SK-N-SH (cell line): Measurements from ENCODE around the gene STRADA.

ENCODE experiments used
- CTCF ChIP-seq: fragments of 200-600 bp; sonication (generic); IDR thresholded peaks from 2 replicates; pipeline ENCODE4 v1.6.1; 2017; ENCODE audit warnings: antibody characterized with exemption, mild to moderate bottlenecking, moderate library complexity
- ELF1 ChIP-seq: IDR thresholded peaks from 2 replicates; pipeline ENCODE4 v1.4.0; 2012
- FOSL2 ChIP-seq: IDR thresholded peaks from 2 replicates; pipeline ENCODE4 v1.4.0; 2012; ENCODE audit warnings: low read depth, mild to moderate bottlenecking, moderate library complexity, borderline replicate concordance
- PBX3 ChIP-seq: IDR thresholded peaks from 2 replicates; pipeline ENCODE4; 2012
- POLR2AphosphoS5 ChIP-seq: IDR thresholded peaks from 2 replicates; pipeline ENCODE4 v1.6.1; 2012; ENCODE audit warnings: low read depth, low read length
- RAD21 ChIP-seq: IDR thresholded peaks from 2 replicates; pipeline ENCODE4 v1.6.1; 2012; ENCODE audit warnings: mild to moderate bottlenecking, low read length
- RCOR1 ChIP-seq: fragments of 150-350 bp; IDR thresholded peaks from 2 replicates; pipeline ENCODE4 v1.6.1; 2017; ENCODE audit warnings: antibody characterized with exemption, low read length
- RXRA ChIP-seq: IDR thresholded peaks from 2 replicates; pipeline ENCODE4 v1.4.0; 2012; ENCODE audit warnings: low read depth, mild to moderate bottlenecking, borderline replicate concordance
- SIN3A ChIP-seq: IDR thresholded peaks from 2 replicates; pipeline ENCODE4 v1.6.1; 2012; ENCODE audit warnings: low read depth, mild to moderate bottlenecking, low read length, moderate library complexity, borderline replicate concordance
- SMC3 ChIP-seq: IDR thresholded peaks from 2 replicates; pipeline ENCODE4 v1.6.1; 2012; ENCODE audit warnings: low read depth, low read length, improper control_type of control experiment
- TAF1 ChIP-seq: IDR thresholded peaks from 2 replicates; pipeline ENCODE4 v1.6.1; 2012; ENCODE audit warnings: low read depth, mild to moderate bottlenecking, low read length, moderate library complexity, borderline replicate concordance
- USF1 ChIP-seq: IDR thresholded peaks from 2 replicates; pipeline ENCODE4 v1.4.0; 2012; ENCODE audit warnings: low read depth, borderline replicate concordance
- USF2 ChIP-seq: fragments of 150-350 bp; IDR thresholded peaks from 2 replicates; pipeline ENCODE4 v1.6.1; 2017; ENCODE audit warnings: antibody characterized with exemption, low read length, low read depth, borderline replicate concordance

- no peak for TF ChIP-seq USF1
- no peak for TF ChIP-seq USF2
- TF ChIP-seq CTCF: peak; percentile 42
- 0 out of 2 replicates have a peak, but pooled peaks have one; percentile 10 for TF ChIP-seq SIN3A
- peak; percentile 77; the same call in 1 of the 2 replicates for TF ChIP-seq TAF1
- no peak for TF ChIP-seq RCOR1
- TF ChIP-seq RAD21: no peak
- no peak for TF ChIP-seq ELF1
- no peak for TF ChIP-seq PBX3
- no peak; the same call in 1 of the 2 replicates for TF ChIP-seq POLR2AphosphoS5
- no peak for TF ChIP-seq RXRA
- no peak for TF ChIP-seq FOSL2
- TF ChIP-seq SMC3: no peak
Measured at GRCh38 chr17:63774141-63774968, 32.8 kb upstream of the STRADA start, which contains the start of gene DDX42.
